SK-N-SH treated with all-trans-retinoic acid at 6 μM for 48 hours (cell line): Measurements from ENCODE around the gene TCERG1L.

ENCODE experiments used
- ATAC-seq: fragments of 200-7000 bp; cut with Tn5 transposase; 3 replicates; pipeline ENCODE4 v1.9.1; 2020; ENCODE audit warnings: mild to moderate bottlenecking, moderate library complexity
- ARNTL ChIP-seq: fragments of 450-650 bp; formaldehyde crosslinking; IDR thresholded peaks from 2 replicates; pipeline ENCODE4 v1.5.0; 2020; ENCODE audit warnings: low read depth, mild to moderate bottlenecking, moderate library complexity, borderline replicate concordance
- BACH2 ChIP-seq: fragments of 250-450 bp; sonication (Bioruptor Pico); IDR thresholded peaks from 2 replicates; pipeline ENCODE4 v1.9.0; 2021; ENCODE audit warnings: mild to moderate bottlenecking, borderline replicate concordance
- CREB5 ChIP-seq: fragments of 250-450 bp; sonication (Bioruptor Pico); IDR thresholded peaks from 2 replicates; pipeline ENCODE4 v1.5.1; 2020; ENCODE audit warnings: low read depth, mild to moderate bottlenecking, moderate library complexity
- CSDC2 ChIP-seq: fragments of 250-450 bp; sonication (Bioruptor Pico); IDR thresholded peaks from 2 replicates; pipeline ENCODE4 v1.5.0; 2020; ENCODE audit warnings: mild to moderate bottlenecking, moderate library complexity
- CSRNP3 ChIP-seq: fragments of 250-450 bp; sonication (Bioruptor Pico); IDR thresholded peaks from 2 replicates; pipeline ENCODE4 v1.5.1; 2021; ENCODE audit warnings: mild to moderate bottlenecking, moderate library complexity
- ESRRG ChIP-seq: fragments of 250-450 bp; sonication (Bioruptor Pico); IDR thresholded peaks from 2 replicates; pipeline ENCODE4 v1.6.1; 2021; ENCODE audit warnings: mild to moderate bottlenecking
- GLIS3 ChIP-seq: fragments of 250-450 bp; sonication (Bioruptor Pico); IDR thresholded peaks from 2 replicates; pipeline ENCODE4 v1.5.0; 2020; ENCODE audit warnings: mild to moderate bottlenecking, moderate library complexity
- ISL1 ChIP-seq: fragments of 250-450 bp; sonication (Bioruptor Pico); IDR thresholded peaks from 2 replicates; pipeline ENCODE4 v2.1.2; 2022; ENCODE audit warnings: mild to moderate bottlenecking, moderate library complexity
- OSR1 ChIP-seq: fragments of 250-450 bp; sonication (Bioruptor Pico); IDR thresholded peaks from 2 replicates; pipeline ENCODE4 v1.8.0; 2022; ENCODE audit warnings: moderate library complexity, mild to moderate bottlenecking, inconsistent platforms
- PATZ1 ChIP-seq: fragments of 250-450 bp; sonication (Bioruptor Pico); IDR thresholded peaks from 2 replicates; pipeline ENCODE4 v1.8.0; 2020; ENCODE audit warnings: mild to moderate bottlenecking, moderate library complexity, borderline replicate concordance
- PPARA ChIP-seq: fragments of 250-450 bp; sonication (Bioruptor Pico); IDR thresholded peaks from 2 replicates; pipeline ENCODE4 v1.5.0; 2020; ENCODE audit warnings: mild to moderate bottlenecking, borderline replicate concordance
- RARB ChIP-seq: fragments of 250-450 bp; sonication (Bioruptor Pico); IDR thresholded peaks from 2 replicates; pipeline ENCODE4 v1.8.0; 2021; ENCODE audit warnings: mild to moderate bottlenecking, moderate library complexity
- TCF4 ChIP-seq: fragments of 250-450 bp; sonication (Bioruptor Pico); IDR thresholded peaks from 2 replicates; pipeline ENCODE4 v1.8.0; 2021; ENCODE audit warnings: mild to moderate bottlenecking, moderate library complexity, borderline replicate concordance
- TOX ChIP-seq: fragments of 250-450 bp; sonication (Bioruptor Pico); IDR thresholded peaks from 2 replicates; pipeline ENCODE4 v1.8.0; 2021; ENCODE audit warnings: mild to moderate bottlenecking, moderate library complexity, borderline replicate concordance
- ZC3H10 ChIP-seq: fragments of 250-450 bp; sonication (Bioruptor Pico); IDR thresholded peaks from 2 replicates; pipeline ENCODE4 v1.5.1; 2021; ENCODE audit warnings: mild to moderate bottlenecking, moderate library complexity
- ZFP3 ChIP-seq: fragments of 250-450 bp; sonication (Bioruptor Pico); IDR thresholded peaks from 2 replicates; pipeline ENCODE4 v1.5.0; 2020; ENCODE audit warnings: mild to moderate bottlenecking, moderate library complexity
- ZFP30 ChIP-seq: fragments of 450-650 bp; formaldehyde crosslinking; IDR thresholded peaks from 2 replicates; pipeline ENCODE4 v1.5.0; 2022; ENCODE audit warnings: mild to moderate bottlenecking, moderate library complexity
- ZNF565 ChIP-seq: fragments of 450-650 bp; formaldehyde crosslinking; conservative IDR thresholded peaks from 2 replicates; pipeline ENCODE4 v1.5.0; 2020; ENCODE audit warnings: low read depth, mild to moderate bottlenecking, moderate library complexity
- ZNF70 ChIP-seq: fragments of 450-650 bp; formaldehyde crosslinking; IDR thresholded peaks from 2 replicates; pipeline ENCODE4 v1.5.0; 2020; ENCODE audit warnings: mild to moderate bottlenecking, moderate library complexity
- ZNF8 ChIP-seq: fragments of 450-650 bp; formaldehyde crosslinking; IDR thresholded peaks from 2 replicates; pipeline ENCODE4 v1.5.0; 2020; ENCODE audit warnings: mild to moderate bottlenecking, moderate library complexity

The TCERG1L gene

GRCh38 chr10:131112691-131113090 is 198.8 kb downstream of the TCERG1L start:
- no peak for ATAC-seq
- TF ChIP-seq ZNF8 (CRISPR knock-in tag) (no peak), TOX (CRISPR knock-in tag) (no peak), ZFP30 (CRISPR knock-in tag) (no peak), ZNF565 (no peak), CREB5 (CRISPR knock-in tag) (no peak), RARB (no peak), ISL1 (no peak), PATZ1 (no peak)

GRCh38 chr10:131111471-131112080 is 199.9 kb downstream of the TCERG1L start:
- no peak for ATAC-seq
- TF ChIP-seq OSR1 (CRISPR knock-in tag) (no peak), TCF4 (CRISPR knock-in tag) (no peak), ISL1 (no peak), CREB5 (CRISPR knock-in tag) (no peak), PPARA (CRISPR knock-in tag) (no peak), ZNF70 (CRISPR knock-in tag) (no peak), GLIS3 (CRISPR knock-in tag) (no peak), ZNF8 (CRISPR knock-in tag) (no peak), CSDC2 (CRISPR knock-in tag) (no peak), ZC3H10 (CRISPR knock-in tag) (no peak), TOX (CRISPR knock-in tag) (no peak), ARNTL (CRISPR knock-in tag) (no peak)
- TF ChIP-seq, all 23 proteins: peak for 0

- no peak for ATAC-seq
- TF ChIP-seq CSRNP3 (CRISPR knock-in tag), result no peak
- TF ChIP-seq CREB5 (CRISPR knock-in tag), result no peak
- no peak for TF ChIP-seq RARB
- TF ChIP-seq TOX (CRISPR knock-in tag), result no peak
- TF ChIP-seq PPARA (CRISPR knock-in tag), result no peak
- TF ChIP-seq ESRRG (CRISPR knock-in tag), result no peak
- no peak for TF ChIP-seq OSR1 (CRISPR knock-in tag)
- TF ChIP-seq ZNF70 (CRISPR knock-in tag), result no peak
- TF ChIP-seq BACH2, result no peak
Measured at GRCh38 chr10:131111007-131111406, 200.5 kb downstream of the TCERG1L start.

GRCh38 chr10:131110241-131110783 is 201.2 kb downstream of the TCERG1L start:
- TF ChIP-seq ESRRG (CRISPR knock-in tag) (no peak), PATZ1 (no peak), ZC3H10 (CRISPR knock-in tag) (no peak), CREB5 (CRISPR knock-in tag) (no peak), ZNF70 (CRISPR knock-in tag) (no peak), CSRNP3 (CRISPR knock-in tag) (no peak), BACH2 (no peak), RARB (no peak), ZNF565 (no peak), ISL1 (no peak), ZFP3 (CRISPR knock-in tag) (no peak)
- TF ChIP-seq, all 23 proteins: peak for 0

More at GRCh38 chr10:131110241-131110783, 201.2 kb downstream of the TCERG1L start:
- ATAC-seq, result no peak
